NB4 (cell line): ENCODE measurements around the gene RNF225.

Experiments
- CTCF ChIP-seq: IDR thresholded peaks from one replicate; pipeline ENCODE4 v1.5.1; 2012; ENCODE audit warnings: low read depth, low read length
- POLR2A ChIP-seq: IDR thresholded peaks from 2 replicates; pipeline ENCODE4 v1.6.1; 2011; ENCODE audit warnings: mild to moderate bottlenecking; ENCODE audit not compliant: insufficient read length; ENCODE audit errors: extremely low read depth

- no peak for TF ChIP-seq POLR2A
- no peak for TF ChIP-seq CTCF
Observed at GRCh38 chr19:58379246-58379645, 16.2 kb upstream of the RNF225 start.
